ENCODE measurements around the gene ZNF224. TPM values are rescaled to one million over a fixed set of nuclear protein-coding genes. Genes with fewer than 3 reads are reported as not detected.

The ZNF224 gene
- total and polyA plus RNA-seq, 2 of the 13 experiments (the other 11 are each of a cell fraction or from before 2014, with no cell fraction given): 13.0 to 16.1 TPM

GRCh38 chr19:44141191-44142058, 47.3 kb downstream of the ZNF224 start, which contains the start of gene ZNF234 (continued):
- TF ChIP-seq ZNF275 (CRISPR knock-in tag; IDR thresholded peaks at IDR 0.05; ENCODE audit: borderline replicate concordance): no peak
- 0 out of 2 replicates have a peak, but pooled peaks have one; percentile 44 for TF ChIP-seq CCDC6 (CRISPR knock-in tag; IDR thresholded peaks at IDR 0.05)
- TF ChIP-seq ZNF136 (CRISPR knock-in tag; IDR thresholded peaks at IDR 0.05; ENCODE audit: low read depth): no peak
- peak; percentile 65; the same call in 1 of the 2 replicates for TF ChIP-seq ZNF543 (CRISPR knock-in tag; IDR thresholded peaks at IDR 0.05)
- 0 out of 2 replicates have a peak, but pooled peaks have one; percentile 32 for TF ChIP-seq ZNF615 (CRISPR knock-in tag; IDR thresholded peaks at IDR 0.05; ENCODE audit: borderline replicate concordance)
- TF ChIP-seq KMT2A (CRISPR knock-in tag; IDR thresholded peaks at IDR 0.05): peak; percentile 77; the same call in 1 of the 2 replicates
- 0 out of 2 replicates have a peak, but pooled peaks have one; percentile 31 for TF ChIP-seq ZNF614 (CRISPR knock-in tag; IDR thresholded peaks at IDR 0.05; ENCODE audit: borderline replicate concordance)
- no peak for TF ChIP-seq ZNF557 (CRISPR knock-in tag; IDR thresholded peaks at IDR 0.05)
- TF ChIP-seq ZNF598 (CRISPR knock-in tag; IDR thresholded peaks at IDR 0.05; ENCODE audit: borderline replicate concordance): peak; percentile 41; the same call in 1 of the 2 replicates
- TF ChIP-seq ZNF616 (CRISPR knock-in tag; IDR thresholded peaks at IDR 0.05; ENCODE audit: low read depth): no peak
- no peak; the same call in 1 of the 2 replicates for TF ChIP-seq ATF2 (CRISPR knock-in tag; IDR thresholded peaks at IDR 0.05)
- peak; percentile 75 for TF ChIP-seq SIN3A (IDR thresholded peaks at IDR 0.05; ENCODE audit: borderline replicate concordance, low read depth, low read length)
- TF ChIP-seq ZNF607 (CRISPR knock-in tag; IDR thresholded peaks at IDR 0.05; ENCODE audit: borderline replicate concordance): no peak
- TF ChIP-seq TFE3 (CRISPR knock-in tag; IDR thresholded peaks at IDR 0.05): no peak
- TF ChIP-seq NFYC (CRISPR knock-in tag; IDR thresholded peaks at IDR 0.05): peak; percentile 43; the same call in 1 of the 2 replicates
- peak; percentile 16 for TF ChIP-seq YY1 (IDR thresholded peaks at IDR 0.05; ENCODE audit: insufficient read depth, insufficient replicate concordance, low read depth, low read length)
- TF ChIP-seq ZKSCAN8 (CRISPR knock-in tag; IDR thresholded peaks at IDR 0.05; ENCODE audit: borderline replicate concordance): no peak
- peak; percentile 40; the same call in 1 of the 2 replicates for TF ChIP-seq UBTF (CRISPR knock-in tag; IDR thresholded peaks at IDR 0.05)
- 0 out of 2 replicates have a peak, but pooled peaks have one; percentile 46 for TF ChIP-seq IRX3 (CRISPR knock-in tag; IDR thresholded peaks at IDR 0.05; ENCODE audit: borderline replicate concordance, low read depth)
- peak; percentile 96 for TF ChIP-seq ELF1 (CRISPR knock-in tag; IDR thresholded peaks at IDR 0.05)
- peak; percentile 51 for TF ChIP-seq XRCC5 (optimal IDR thresholded peaks at IDR 0.05; ENCODE audit: low read length)
- peak; percentile 60 for TF ChIP-seq PHF20 (CRISPR knock-in tag; IDR thresholded peaks at IDR 0.05)

Measured in HepG2 (cell line).